EL (cell line): Measurements from ENCODE around the gene CRY2.
A peak's percentile ranks its signal among the peaks of the same experiment; 100 is the strongest.

Experiments used
- DNase-seq: peaks from one replicate; pipeline ENCODE4 v3.0.0-alpha.2; 2016

CRY2 gene

DNA sequence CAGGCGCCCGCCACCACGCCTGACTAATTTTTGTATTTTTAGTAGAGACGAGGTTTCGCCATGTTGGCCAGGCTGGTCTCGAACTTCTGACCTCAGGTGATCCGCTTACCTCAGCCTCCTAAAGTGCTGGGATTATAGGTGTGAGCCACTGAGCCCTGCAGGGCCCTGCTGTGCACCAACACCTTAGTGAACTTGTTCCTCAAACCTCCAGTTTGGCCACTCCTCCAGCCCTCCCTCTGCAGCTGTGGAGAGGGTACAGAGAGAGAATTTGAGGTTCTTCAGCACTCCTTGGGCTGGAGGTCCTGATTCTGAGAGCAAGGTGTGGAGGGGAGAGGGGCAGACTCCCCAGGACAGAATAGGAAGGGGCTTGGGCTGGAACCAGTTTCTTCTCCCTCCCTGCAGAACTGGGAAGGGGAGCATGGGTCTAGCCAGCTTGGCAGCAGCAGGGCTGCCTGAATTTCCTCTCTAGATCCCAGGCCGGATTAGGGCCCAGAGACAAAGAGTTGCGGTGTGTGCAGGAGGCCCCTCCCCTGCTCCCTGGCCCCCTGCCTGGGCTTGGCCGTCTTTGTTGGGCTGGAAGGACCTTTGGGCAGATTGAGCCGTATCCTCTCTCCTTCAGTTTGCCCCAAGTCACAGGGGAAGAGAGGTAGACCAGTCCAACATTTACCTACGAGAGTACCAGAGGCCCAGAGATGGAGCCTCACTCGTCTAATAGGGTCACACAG, 72.7 kb downstream of the CRY2 start:
- no peak for DNase-seq

DNA sequence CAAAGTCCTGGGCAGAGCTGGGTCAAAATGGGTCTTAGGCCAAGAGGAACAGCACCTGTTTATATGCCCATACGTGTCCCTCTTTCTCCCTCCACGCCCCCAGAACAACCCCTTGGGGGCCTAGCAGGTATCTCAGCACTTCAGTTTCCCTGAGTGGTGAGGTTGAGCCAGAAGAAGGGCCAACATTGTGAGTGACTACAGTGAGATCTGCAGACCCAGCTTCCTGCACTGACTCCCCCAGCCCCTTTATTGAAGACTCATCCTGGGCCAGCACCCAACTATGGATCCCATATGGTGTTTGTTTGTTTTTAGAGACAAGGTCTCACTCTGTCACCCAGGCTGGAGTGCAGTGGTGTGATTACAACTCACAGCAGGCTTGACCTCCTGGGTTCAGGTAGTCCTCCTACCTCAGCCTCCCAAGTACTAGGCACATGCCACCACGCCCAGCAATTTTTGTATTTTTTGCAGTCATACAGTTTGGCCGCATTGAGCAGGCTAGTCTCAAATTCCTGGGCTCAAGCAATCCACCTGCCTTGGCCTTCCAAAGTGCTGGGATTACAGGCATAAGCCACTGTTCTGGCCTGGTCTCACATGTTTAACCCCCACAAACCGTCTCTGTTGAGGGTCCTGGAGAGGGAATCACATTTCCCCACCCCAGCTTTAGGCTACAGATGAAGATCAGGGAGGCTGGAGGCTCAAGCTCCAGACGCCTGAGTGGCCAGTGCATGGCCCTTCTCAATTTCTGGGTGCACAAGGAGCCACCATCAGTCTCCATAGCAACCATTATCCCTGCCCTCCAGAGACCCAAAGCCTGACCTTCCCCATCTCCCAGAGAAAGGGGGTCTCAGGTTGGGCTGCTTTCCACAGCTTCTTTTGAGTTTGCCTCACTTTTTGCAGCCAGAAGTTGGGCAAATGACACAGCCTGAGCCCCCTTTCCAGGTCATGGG, 73.5 kb downstream of the CRY2 start:
- no peak for DNase-seq

DNA sequence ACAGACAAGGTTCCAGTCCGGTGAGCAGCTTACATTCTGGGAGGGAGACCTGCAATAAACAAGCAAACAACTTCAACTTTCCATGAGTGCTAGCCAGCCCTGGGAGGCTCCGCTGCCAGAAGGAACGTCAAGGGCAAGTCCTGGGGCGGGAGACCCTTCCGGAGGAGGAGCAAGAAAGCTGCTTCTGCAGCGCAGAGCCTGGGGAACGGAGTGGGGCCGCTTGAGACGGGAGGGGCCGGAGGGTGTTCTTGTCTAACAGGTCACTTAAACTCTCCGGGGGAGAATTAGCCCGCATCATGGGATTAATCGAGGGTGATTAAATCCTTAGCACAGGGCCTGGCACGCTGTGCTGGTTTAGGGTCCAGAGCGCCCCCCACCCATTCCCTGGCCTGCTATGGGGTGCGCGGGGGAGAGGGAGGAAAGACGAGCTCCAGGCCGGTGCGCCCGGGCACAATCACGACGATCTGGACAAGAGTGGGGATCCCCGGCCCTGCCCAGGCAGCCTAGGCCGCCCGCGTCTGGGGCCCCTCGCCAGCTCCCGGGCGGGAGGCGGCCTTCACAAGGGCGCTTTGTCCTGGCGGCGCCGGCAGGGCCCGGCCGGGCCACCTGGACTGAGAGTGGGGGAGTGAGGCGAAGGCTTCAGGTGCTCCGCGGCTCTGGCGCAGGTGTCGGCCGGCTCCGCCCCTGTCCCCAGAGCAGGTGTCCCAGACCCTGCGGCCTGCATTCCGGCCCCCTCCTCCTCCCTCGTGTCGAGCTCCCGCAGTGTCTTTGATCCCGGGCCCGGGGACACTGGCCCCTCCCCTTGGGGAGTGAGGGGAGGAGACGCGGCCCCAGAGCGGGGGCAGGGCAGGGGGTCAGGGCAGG, 74.5 kb downstream of the CRY2 start:
- no peak for DNase-seq

DNA sequence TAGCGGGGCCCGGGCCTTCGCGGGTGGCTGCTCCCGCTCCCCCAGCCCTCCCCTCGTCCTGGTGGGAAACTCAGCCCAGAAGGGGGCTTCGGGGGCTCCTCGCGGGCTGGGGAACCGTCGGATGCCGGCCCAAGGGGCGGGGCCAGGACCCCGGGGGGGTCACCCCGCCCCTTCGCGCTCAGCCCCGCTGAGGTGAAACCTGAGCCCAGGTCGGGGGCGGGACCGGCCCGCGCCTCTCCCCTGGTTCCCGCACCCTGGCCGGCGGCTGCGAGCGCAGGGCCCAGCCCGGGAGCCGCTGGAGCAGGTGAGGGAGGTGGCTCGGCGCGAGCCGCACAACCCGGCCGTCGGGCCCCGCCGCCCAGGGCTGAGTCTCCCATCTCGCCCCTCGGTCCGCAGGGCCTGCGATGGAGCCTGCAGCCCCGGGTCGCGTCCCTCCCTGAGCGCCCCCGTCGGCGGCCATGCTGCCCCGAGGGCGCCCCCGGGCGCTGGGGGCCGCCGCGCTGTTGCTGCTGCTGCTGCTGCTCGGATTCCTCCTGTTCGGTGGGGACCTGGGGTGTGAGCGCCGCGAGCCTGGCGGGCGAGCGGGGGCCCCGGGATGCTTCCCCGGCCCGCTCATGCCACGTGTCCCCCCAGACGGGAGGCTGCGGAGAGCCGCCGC, 75.3 kb downstream of the CRY2 start, which contains the start of gene LARGE2:
Gene LARGE2 (plus strand): TSS at position 232 of the 658 bp plus-strand sequence. CDS start 227 bp downstream, at position 459.
- no peak for DNase-seq

DNA sequence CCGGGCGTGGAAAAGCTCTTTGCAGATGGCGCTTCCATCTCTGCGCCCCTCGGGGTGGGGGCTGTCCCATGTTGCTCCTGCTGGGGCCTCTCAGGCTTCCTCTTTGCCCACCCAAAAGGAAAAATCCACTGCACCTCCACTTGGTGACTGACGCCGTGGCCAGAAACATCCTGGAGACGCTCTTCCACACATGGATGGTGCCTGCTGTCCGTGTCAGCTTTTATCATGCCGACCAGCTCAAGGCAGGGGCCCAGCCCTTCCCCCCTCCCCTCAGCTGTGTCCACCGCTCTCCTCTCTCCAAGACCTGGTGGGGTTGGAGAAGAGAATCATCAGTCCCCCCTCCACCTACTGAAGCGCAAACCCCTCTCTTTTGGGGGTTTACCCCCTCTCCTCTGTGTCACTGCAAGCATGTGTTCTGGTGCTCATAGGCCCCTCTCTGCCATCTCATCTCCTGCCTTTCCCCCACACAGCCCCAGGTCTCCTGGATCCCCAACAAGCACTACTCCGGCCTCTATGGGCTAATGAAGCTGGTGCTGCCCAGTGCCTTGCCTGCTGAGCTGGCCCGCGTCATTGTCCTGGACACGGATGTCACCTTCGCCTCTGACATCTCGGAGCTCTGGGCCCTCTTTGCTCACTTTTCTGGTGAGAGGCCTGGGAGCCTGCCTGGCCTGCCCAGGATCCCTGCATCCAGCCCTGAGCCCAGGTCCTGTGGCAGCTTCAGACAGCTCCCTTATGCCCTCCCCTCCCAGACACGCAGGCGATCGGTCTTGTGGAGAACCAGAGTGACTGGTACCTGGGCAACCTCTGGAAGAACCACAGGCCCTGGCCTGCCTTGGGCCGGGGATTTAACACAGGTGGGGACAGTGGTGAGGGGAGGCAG, 77.0 kb downstream of the CRY2 start:
- no peak for DNase-seq

DNA sequence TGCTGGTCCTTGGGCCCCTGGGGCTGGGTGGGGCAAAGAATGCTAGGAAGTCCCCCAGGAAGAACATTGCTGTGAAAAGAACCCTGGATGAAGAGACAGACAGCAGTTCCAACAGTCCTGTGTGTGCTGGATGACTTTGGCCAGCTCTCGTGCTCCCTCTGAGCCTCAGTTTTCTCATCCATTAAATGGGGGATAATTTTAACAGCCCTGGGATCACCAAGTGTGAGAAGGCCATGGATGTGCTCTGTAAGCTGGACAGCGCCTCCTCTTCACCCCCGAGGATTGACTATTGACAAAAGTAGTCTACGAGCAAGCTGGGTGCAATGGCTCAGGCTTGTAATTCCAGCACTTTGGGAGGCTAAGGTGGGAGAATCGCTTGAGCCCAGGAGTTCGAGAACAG, 77.7 kb downstream of the CRY2 start:
- DNase-seq: no peak

DNA sequence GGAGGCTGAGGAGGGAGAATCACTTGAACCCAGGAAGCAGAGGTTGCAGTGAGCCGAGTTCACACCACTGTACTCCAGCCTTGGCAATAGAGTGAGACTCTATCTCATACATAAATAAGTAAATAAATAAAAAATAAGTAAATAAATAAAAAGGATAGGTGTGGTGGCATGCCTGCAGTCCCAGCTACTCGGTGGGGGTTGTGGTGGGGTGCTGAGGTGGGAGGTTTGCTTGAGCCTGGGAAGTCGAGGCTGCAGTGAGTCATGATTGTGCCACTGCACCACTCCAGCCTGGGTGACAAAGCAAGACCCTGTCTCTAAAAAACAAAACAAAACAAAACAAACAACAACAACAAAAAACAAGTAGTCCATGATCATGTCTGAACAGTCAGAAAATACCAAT, 78.3 kb downstream of the CRY2 start:
- DNase-seq: no peak

DNA sequence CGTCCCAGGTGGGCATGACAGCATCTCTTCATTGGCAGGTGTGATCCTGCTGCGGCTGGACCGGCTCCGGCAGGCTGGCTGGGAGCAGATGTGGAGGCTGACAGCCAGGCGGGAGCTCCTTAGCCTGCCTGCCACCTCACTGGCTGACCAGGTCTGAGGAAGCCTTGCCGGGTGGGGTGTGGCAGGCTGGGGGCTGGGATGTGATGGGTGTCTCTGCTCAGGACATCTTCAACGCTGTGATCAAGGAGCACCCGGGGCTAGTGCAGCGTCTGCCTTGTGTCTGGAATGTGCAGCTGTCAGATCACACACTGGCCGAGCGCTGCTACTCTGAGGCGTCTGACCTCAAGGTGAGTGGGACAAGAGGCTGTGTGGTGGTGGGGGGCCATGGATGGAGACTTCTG, 78.7 kb downstream of the CRY2 start:
- DNase-seq: no peak

DNA sequence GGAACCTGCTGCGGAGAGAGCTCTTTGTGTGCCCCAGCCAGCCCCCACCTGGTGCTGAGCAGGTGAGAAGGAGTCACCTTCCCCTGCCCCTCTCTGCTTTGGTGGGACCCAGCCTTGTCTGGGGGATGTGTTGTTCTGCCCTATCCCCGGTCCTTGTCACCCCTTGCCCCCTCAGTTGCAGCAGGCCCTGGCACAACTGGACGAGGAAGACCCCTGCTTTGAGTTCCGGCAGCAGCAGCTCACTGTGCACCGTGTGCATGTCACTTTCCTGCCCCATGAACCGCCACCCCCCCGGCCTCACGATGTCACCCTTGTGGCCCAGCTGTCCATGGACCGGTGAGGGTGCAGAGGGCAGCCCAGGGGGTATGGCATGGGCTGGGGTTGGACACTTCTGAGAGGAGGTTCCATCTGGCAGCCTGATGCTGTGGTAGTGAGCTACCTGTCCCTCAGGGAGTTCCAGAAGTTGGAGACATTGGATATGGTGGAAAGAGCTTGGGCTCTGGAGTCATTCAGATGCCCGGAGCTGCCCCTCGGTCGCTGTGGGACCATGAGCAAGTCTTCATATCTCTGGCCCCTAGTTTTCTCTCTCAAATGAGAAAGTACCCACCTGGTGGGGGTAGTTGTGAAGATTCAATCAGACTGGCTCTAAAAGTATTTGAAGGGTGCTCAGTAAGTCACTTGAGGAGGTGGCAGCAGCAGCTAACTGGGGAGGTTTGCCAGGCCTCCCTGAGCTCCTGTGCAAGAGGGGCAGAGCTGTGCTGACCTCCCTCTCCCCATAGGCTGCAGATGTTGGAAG, 79.5 kb downstream of the CRY2 start:
- no peak for DNase-seq

DNA sequence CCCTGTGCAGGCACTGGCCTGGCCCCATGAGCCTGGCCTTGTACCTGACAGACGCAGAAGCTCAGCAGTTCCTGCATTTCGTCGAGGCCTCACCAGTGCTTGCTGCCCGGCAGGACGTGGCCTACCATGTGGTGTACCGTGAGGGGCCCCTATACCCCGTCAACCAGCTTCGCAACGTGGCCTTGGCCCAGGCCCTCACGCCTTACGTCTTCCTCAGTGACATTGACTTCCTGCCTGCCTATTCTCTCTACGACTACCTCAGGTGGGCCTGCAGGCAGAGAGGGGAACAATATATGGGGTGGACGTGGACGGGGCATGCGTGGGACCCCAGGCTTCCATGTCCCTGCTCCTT, 80.0 kb downstream of the CRY2 start:
- no peak for DNase-seq

DNA sequence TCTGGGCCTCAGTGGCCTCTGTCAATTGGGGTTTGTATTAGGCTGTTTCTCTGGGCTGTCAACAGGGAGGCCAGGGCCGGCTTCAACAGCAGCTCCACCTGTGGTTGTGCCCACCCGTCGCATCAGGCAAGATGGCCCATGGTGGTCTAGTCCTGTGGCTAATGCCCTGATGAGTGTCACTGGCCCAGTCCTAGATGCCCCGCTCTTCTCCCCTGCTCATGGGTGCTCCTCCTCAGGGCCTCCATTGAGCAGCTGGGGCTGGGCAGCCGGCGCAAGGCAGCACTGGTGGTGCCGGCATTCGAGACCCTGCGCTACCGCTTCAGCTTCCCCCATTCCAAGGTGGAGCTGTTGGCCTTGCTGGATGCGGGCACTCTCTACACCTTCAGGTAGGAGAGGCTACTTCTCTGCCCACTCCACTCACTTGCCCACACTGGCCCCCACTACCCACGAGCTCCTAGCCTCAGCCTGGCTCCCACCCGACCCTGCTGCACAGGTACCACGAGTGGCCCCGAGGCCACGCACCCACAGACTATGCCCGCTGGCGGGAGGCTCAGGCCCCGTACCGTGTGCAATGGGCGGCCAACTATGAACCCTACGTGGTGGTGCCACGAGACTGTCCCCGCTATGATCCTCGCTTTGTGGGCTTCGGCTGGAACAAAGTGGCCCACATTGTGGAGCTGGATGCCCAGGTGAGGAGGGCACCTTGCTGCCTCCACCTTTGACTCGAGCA, 80.6 kb downstream of the CRY2 start:
- no peak for DNase-seq

DNA sequence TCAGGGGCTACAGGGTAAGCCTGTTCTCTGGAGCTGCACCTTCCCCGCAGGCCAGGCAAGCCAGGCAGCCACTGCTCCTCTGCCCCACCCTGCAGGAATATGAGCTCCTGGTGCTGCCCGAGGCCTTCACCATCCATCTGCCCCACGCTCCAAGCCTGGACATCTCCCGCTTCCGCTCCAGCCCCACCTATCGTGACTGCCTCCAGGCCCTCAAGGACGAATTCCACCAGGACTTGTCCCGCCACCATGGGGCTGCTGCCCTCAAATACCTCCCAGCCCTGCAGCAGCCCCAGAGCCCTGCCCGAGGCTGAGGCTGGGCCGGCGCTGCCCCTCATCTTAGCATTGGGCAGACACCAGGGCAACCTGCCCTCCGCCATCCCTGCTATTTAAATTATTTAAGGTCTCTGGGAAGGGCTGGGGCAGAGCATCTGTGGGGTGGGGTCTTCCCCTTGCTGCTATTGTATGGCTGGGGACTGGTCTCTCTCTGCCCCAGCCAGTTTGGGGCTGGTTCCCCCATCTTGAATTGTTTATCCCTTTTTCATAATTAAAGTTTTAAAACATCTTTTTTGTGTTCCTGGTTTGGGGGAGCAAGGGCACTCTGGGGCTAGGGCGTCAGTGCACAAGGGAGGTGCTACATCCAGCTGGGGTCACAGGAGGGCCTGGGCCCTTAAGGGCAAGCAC, 81.4 kb downstream of the CRY2 start:
- DNase-seq: no peak

DNA sequence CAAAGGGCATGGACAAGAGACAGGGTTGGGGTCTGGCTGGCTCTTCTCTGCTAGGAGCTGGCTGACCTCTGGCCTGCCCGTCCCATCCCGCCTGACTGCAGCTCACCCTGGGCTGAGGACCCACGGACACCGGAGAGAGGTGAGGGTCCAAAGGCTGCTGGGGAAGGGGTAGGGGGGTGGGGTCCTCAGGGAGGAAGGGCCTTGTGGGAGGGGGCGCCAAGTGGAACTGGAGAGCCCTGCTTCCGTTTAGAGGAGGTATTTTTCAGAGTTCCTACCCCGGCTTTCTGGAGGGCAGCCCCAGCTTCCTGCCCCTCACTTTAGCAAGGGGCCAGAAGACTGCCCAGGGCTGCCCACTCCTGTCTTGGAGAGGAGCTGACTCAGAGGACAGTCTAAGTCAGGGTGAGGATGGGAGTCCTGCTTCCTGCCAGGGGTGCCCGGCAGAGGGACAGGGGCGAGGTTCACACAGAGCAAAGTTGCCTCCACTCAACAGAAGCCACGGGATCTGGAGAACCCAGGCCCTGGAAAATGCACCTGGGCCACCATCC, 82.3 kb downstream of the CRY2 start:
- peak; percentile 32 for DNase-seq

DNA sequence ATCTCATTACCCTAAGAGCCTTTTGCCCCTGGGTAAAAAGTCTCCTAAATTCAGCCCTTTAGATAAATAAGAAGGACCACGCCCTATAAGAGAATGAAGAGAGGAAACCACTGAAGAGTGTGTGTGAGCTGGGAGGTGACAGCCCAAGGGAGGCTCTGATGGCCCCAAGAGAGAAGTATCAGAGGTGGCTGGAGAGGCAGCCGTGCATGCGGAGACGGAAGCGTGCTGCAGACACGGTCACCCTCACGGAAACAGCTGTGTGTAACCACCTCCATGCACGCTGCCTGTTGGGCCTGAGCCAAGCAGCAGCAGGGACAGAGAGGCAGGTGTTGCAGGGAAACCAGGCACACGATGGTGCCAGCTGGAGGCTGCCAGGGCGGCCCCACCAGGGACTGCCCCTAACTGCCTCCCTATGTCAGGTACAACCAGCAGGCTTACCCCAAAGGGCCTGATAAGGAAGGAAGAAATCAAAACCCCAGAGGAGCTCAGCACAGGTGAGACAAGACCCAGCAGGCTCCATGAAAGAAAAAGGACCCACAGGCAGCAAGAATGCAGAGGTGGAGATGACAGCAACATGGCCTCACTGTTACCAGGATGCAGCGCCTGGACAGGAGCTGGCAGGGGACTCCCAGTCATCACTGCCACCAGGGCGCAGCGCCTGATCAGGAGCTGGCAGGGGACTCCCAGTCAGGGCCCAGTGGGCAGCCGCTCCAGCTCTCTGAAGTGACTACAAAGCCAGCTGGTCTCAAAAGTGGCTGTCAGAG, 82.9 kb downstream of the CRY2 start:
- no peak for DNase-seq

DNA sequence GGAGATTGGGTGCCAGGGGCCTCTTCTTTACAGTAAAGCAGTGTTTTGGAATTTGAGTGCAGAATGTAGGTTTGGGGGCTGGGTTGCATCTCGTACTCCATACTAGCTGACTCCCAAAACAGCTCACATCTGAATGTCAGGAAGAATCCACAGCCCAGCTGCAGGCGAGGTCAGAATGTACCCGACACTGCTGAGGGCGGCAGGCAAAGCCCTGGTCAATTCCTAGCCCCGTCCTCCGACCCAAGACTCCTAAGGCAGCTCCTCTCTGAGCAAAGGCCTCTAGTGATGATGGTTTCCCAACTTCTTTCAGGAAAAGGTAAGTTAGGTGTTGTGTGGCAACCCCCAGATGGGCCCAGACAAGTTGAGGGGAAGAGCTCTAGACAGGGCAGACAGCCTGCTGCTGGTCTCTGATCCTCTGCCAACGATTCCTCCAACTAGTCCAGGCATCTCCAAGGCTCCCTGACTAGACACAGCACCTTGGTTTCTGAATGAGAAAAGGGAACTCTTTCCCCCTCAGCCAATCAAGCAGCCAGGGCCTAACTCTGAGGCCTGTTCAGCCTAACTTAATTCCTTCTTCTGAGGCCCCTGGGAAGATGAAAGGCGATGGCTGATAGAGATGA, 83.8 kb downstream of the CRY2 start:
- no peak for DNase-seq

DNA sequence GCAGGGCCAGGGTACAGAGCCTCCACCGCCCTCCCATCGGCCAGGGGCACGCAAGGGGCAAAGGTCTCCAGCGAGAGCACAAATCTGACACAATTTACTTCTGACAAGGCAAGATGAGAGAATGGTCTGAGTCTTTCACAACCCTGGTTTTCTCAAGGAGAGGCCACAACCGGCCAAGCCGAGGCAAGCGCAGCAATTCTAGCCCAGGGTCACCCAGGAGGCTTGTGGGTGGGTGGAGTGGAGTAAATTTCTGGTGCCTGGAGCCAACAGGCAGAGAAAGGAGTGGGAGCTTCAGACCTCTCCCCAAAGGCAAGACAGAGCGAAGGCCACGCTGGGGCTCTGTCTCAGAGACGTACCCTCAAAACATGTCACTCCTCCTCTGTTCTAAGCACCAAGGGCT, 84.5 kb downstream of the CRY2 start:
- no peak for DNase-seq

DNA sequence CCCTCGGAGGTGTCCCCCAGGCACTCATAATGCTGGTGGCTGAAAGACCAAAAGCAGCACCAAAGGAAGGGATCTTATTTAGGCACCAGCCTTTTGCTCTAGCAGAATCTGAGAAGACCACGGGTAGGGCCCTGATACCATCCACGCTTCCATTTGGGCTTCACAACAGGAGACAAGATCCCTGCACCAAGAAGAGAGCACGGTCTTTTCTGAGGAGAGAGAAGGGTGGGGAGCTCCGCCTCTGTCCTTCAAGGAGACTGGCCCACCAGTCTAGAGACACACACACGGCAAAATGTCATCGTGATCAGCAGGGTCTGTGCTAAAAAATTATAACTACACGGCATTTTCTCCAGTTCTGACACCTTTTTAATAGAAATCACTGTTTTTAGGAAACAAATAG, 84.9 kb downstream of the CRY2 start:
- no peak for DNase-seq
